ENCODE results near the gene KCNJ8.

DNA sequence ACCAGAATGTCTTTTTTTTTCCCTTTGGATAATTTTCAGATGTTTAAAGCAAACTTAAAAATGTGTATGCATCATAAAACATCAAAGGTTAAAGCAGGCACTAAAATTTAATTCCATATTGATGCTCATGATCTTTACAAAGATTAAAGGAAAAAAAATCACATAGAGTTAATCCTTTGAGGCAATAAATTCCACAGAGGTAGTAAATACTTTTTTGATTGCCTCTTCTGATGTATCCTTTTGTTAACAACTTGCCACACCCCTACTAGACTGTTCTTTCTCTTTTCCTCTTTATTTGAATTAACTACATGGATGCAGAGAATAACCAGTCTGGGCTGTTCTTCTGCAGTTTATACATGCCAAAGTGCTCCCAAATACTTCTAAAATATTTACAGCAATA lies 45.2 kb upstream of the KCNJ8 start:
- no peak for TF ChIP-seq EZH2 (IDR thresholded peaks at IDR 0.05; ENCODE audit: borderline replicate concordance, low read depth, low read length, severe bottlenecking)
- TF ChIP-seq, protein P1, sequence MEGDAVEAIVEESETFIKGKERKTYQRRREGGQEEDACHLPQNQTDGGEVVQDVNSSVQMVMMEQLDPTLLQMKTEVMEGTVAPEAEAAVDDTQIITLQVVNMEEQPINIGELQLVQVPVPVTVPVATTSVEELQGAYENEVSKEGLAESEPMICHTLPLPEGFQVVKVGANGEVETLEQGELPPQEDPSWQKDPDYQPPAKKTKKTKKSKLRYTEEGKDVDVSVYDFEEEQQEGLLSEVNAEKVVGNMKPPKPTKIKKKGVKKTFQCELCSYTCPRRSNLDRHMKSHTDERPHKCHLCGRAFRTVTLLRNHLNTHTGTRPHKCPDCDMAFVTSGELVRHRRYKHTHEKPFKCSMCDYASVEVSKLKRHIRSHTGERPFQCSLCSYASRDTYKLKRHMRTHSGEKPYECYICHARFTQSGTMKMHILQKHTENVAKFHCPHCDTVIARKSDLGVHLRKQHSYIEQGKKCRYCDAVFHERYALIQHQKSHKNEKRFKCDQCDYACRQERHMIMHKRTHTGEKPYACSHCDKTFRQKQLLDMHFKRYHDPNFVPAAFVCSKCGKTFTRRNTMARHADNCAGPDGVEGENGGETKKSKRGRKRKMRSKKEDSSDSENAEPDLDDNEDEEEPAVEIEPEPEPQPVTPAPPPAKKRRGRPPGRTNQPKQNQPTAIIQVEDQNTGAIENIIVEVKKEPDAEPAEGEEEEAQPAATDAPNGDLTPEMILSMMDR (IDR thresholded peaks at IDR 0.05; ENCODE audit: borderline replicate concordance, extremely low read depth, low read length, poor library complexity, severe bottlenecking) = no peak
